NCI-H2196 (cell line): Measurements from ENCODE around the gene ZNF487.

Experiments used
- DNase-seq: peaks from one replicate; lab custom pipeline; 2025; ENCODE audit not compliant: unreplicated experiment; lab: John Stamatoyannopoulos, UW

The ZNF487 gene

DNA sequence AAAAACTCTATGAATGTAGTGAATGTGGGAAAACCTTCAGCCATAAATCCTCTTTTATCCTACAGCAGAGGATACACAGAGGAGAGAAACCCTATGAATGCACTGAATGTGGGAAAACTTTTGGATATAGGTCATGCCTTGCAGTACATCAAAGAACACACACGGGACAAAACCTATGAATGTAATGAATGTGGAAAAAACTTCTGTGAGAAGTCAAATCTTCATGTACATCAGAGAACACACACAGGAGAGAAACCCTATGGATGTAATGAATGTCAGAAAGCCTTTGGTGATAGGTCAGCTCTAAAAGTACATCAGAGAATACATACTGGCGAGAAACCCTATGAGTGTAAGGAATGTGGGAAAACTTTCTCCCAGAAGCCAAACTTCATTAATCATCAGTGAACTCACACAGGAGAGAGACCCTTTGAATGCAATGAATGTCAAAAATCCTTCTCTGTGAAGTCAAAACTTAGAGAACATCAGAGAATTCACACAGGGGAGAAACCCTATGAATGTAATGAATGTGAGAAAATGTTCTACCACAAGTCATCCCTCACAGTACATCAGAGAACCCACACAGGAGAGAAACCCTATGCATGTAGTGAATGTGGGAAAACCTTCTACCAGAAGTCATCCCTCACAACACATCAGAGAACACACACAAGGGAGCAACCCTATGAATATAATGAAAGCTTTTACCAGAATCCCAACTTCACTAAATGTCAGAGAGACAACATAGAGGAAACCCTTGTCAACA, 45.6 kb downstream of the ZNF487 start:
- no peak for DNase-seq

GRCh38 chr10:43491855-43492254, 54.9 kb downstream of the ZNF487 start:
- DNase-seq, result no peak

GRCh38 chr10:43502931-43503330, 66.0 kb downstream of the ZNF487 start:
- DNase-seq, result no peak

DNA sequence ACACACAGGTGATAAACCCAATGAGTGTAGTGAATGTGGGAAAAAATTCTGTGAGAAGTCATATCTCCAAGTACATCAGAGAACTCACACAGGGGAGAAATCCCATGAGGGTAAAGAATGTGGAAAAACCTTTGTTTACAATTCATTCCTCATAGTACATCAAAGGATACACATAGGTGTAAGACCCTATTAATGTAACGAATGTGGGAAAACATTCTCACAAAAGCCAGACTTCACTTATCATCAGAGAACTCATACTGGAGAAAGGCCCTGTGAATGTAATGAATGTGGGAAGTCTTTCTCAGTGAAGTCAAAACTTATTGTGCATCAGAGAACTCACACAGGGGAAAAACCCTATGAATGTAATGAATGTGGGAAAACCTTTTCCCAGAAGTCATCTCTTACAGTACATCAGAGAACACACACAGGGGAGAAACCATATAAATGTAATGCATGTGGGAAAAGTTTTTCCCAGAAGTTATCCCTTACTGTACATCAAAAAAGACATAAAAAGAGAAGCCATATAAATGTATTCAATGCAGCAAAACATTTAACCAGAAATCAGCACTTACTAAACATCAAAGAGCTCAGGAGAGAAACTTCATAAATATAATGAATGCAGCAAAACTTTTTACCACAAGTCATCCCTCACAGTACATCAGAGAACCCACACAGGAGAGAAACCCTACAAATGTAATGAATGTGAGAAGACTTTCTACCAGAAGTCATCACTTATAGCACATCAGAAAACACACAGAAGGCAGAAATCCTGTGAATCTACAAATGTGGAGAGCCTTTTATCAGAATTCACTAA, 87.7 kb downstream of the ZNF487 start:
- no peak for DNase-seq
